Left ventricle myocardium inferior (tissue), 1 donor: ENCODE data around the gene HSP90B1. TPM values are rescaled to one million over a fixed set of nuclear protein-coding genes. Genes with fewer than 3 reads are reported as not detected.

Source experiments
- DNase-seq: peaks from one replicate; pipeline ENCODE4 v3.0.0-alpha.2; 2020
- H3K27ac ChIP-seq: fragments of 200-600 bp; replicated peaks from 2 replicates; pipeline ENCODE4 v1.8.0; 2021
- H3K27me3 ChIP-seq: fragments of 200-600 bp; 2 replicates; pipeline ENCODE4 v1.8.0; 2021; ENCODE audit warnings: low read depth
- H3K36me3 ChIP-seq: fragments of 200-600 bp; 2 replicates; pipeline ENCODE4 v1.8.0; 2021
- H3K4me1 ChIP-seq: fragments of 200-600 bp; 2 replicates; pipeline ENCODE4 v1.8.0; 2021
- H3K4me3 ChIP-seq: fragments of 200-600 bp; 2 replicates; pipeline ENCODE4 v1.8.0; 2021; ENCODE audit warnings: mild to moderate bottlenecking, moderate library complexity
- H3K9me3 ChIP-seq: fragments of 200-600 bp; replicated peaks from 2 replicates; pipeline ENCODE4 v1.8.0; 2021
- CTCF ChIP-seq: fragments of 200-600 bp; IDR thresholded peaks from 2 replicates; pipeline ENCODE4 v1.8.0; 2021; ENCODE audit warnings: antibody characterized with exemption, mild to moderate bottlenecking, borderline replicate concordance
- intact Hi-C: fragments of 100-400 bp; cut with micrococcal nuclease; formaldehyde crosslinking; loops from one replicate; pipeline ENCODE4 v1.11.0; 2022
- total RNA-seq: library from RNA; stranded (reverse); fragmentation: NEBNext Ultra II Directional; extraction: Animal tissue kit (Norgen Biotek cat#: 25700); gene quantifications from one replicate; pipeline ENCODE4 v1.2.1, GENCODE V29; 2021
- donor health status: DM: no; HTN: yes; CAD: no; lungs with severe emphysema.

The HSP90B1 gene
- total RNA-seq, 1 donor from 2014 or later, result 348 TPM

GRCh38 chr12:103965255-103965589 is 35.0 kb downstream of the HSP90B1 start:
- no peak for TF ChIP-seq CTCF
- H3K9me3 ChIP-seq, result no peaks in the 10 kb centered on the region
- no peak for DNase-seq
- H3K36me3 ChIP-seq, result no peaks in the 10 kb centered on the region
- H3K27me3 ChIP-seq, result no peaks in the 10 kb centered on the region
- peak overlapping the region; percentile 80 for H3K4me3 ChIP-seq
- peaks cover 72% of the 10 kb centered on the region for H3K4me1 ChIP-seq
- intact Hi-C loops, result loop anchor here (10.0 kb wide), 1 partner anchor 100 kb away; the partner anchor contains the start of gene HCFC2
- peak overlapping the region; percentile 95 for H3K27ac ChIP-seq

GRCh38 chr12:103965590-103966504 is 35.6 kb downstream of the HSP90B1 start, which contains the start of gene TDG:
TDG (plus strand) TSS chr12:103965872; CDS start chr12:103966038, 166 bp downstream.
- no peaks in the 10 kb centered on the region for H3K36me3 ChIP-seq
- peak within 1 kb of the TSS; percentile 80 for H3K4me3 ChIP-seq
- H3K9me3 ChIP-seq, result no peaks in the 10 kb centered on the region
- peak; percentile 17 for TF ChIP-seq CTCF
- peak; percentile 97 for DNase-seq
- no peaks in the 10 kb centered on the region for H3K27me3 ChIP-seq
- peaks cover 74% of the 10 kb centered on the region for H3K4me1 ChIP-seq
- intact Hi-C loops, result loop anchor here (10.0 kb wide), 1 partner anchor 99 kb away; the partner anchor contains the start of gene HCFC2
- H3K27ac ChIP-seq, result peak within 1 kb of the TSS; percentile 95

GRCh38 chr12:103966736-103967135 is 36.5 kb downstream of the HSP90B1 start:
- no peak for TF ChIP-seq CTCF
- DNase-seq, result no peak
- Histone ChIP-seq H3K27me3 (no peaks in the 10 kb centered on the region), H3K36me3 (no peaks in the 10 kb centered on the region), H3K9me3 (no peaks in the 10 kb centered on the region), H3K4me1 (peaks cover 83% of the 10 kb centered on the region), H3K27ac (peak overlapping the region; percentile 95), H3K4me3 (peak overlapping the region; percentile 80)
- intact Hi-C loops, result loop anchor here (10.0 kb wide), 1 partner anchor 98 kb away; the partner anchor contains the start of gene HCFC2

DNA sequence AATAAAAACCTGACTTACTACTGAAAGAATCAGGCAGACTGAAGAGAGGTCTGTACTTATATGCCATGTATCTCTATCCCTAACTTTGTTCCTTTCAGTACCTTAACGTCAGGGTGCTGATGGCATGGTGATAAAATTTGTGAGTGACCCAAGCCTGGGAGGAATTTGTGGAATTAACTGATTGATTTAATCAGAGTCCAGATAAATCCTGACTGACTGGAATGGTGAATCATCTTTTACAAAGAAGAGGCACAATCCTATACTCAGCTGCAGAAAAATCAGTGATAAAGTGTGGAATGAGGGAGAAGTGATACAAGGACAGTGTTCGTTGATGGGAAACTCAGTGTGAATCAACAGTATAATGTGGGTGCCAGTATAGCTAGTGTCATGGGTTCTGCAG is 39.2 kb downstream of the HSP90B1 start:
- TF ChIP-seq CTCF, result no peak
- Histone ChIP-seq H3K27me3 (no peaks in the 10 kb centered on the region), H3K9me3 (no peaks in the 10 kb centered on the region), H3K36me3 (peaks cover 5% of the 10 kb centered on the region), H3K4me1 (peaks cover 86% of the 10 kb centered on the region), H3K27ac (no peak overlapping the region), H3K4me3 (no peak overlapping the region)
- DNase-seq, result no peak
- intact Hi-C loops, result loop anchor here (10.0 kb wide), 1 partner anchor 95 kb away; the partner anchor contains the start of gene HCFC2

DNA sequence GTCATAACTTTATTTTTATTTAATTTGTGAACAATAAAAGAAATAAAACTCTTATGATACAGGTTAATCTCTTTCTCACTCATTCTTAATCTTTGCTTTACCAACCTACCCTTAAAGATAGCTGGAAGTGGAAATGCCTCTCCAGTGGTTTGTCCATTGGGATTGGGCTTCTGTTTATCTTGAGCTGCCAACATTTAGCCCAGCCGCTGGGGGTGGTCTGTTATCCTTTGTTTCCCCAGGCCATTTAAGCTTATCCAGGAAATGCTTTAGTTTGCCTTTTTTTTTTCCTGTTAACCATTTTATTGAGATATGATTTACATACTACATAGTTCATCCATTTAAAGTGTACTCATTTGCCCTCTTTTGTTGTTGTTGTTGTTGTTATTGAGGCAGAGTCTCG is 43.7 kb downstream of the HSP90B1 start:
- intact Hi-C loops, result no loop called here
- Histone ChIP-seq H3K4me3 (no peak overlapping the region), H3K36me3 (peaks cover 27% of the 10 kb centered on the region), H3K4me1 (peaks cover 54% of the 10 kb centered on the region), H3K9me3 (no peaks in the 10 kb centered on the region), H3K27me3 (no peaks in the 10 kb centered on the region), H3K27ac (no peak overlapping the region)
- TF ChIP-seq CTCF, result no peak
- DNase-seq, result no peak
